Peyer's patch (tissue), 4 donors: ENCODE results near the gene SLC40A1. TPM values are rescaled to one million over a fixed set of nuclear protein-coding genes. Genes with fewer than 3 reads are reported as not detected.

Source experiments
- DNase-seq, 3 donors: peaks; one replicate each; pipeline ENCODE4 v3.0.0-alpha.2; 2017 to 2019
- H3K27ac ChIP-seq, 4 donors: fragments of 200-600 bp; sonication (generic); one replicate each; pipeline ENCODE4 v1.5.1; 2016 to 2019
- H3K27me3 ChIP-seq, 2 donors: fragments of 200-600 bp; sonication (generic); one replicate each; pipeline ENCODE4 v1.5.1; 2019
- H3K36me3 ChIP-seq, 3 donors: fragments of 200-600 bp; sonication (generic); one replicate each; pipeline ENCODE4 v1.5.1; 2016 to 2019
- H3K4me1 ChIP-seq, 4 donors: fragments of 200-600 bp; sonication (generic); one replicate each; pipeline ENCODE4 v1.5.1; 2016 to 2019
- H3K4me3 ChIP-seq, 4 donors: fragments of 200-600 bp; sonication (generic); 1 replicate in 3 of 4; 2 replicates in 1 of 4; pipeline ENCODE4 v1.5.1; 2016 to 2019; ENCODE audit warnings: mild to moderate bottlenecking in 1 of 4
- H3K9me3 ChIP-seq, 4 donors: fragments of 200-600 bp; sonication (generic); one replicate each; pipeline ENCODE4 v1.5.1; 2016 to 2019; ENCODE audit warnings: mild to moderate bottlenecking in 1 of 4
- POLR2A ChIP-seq, 2 donors: fragments of 450-650 bp; IDR thresholded peaks; one replicate each; pipeline ENCODE4 v1.5.1; 2017; ENCODE audit warnings: antibody characterized with exemption in 2 of 2, mild to moderate bottlenecking in 2 of 2, moderate library complexity in 2 of 2
- total RNA-seq, 4 donors: library from RNA; depleted of rRNA; stranded (reverse); fragments of >200 nt; gene quantifications; one replicate each; pipeline ENCODE4 v1.1.0, GENCODE V29; 2016
- TF ChIP-seq, protein P1 (sequence below), 6 experiments: fragments of 450-650 bp in 4 of 6; fragments of 200-600 bp in 2 of 6; sonication (generic) in 1 of 6; IDR thresholded peaks; one replicate each; pipeline ENCODE4 v1.5.1; 2017 to 2019; ENCODE audit warnings: antibody characterized with exemption in 6 of 6, mild to moderate bottlenecking in 3 of 6, moderate library complexity in 1 of 6

SLC40A1 gene
- total RNA-seq, 4 donors from 2014 or later, result 69.8 to 208 (median 149) TPM

DNA sequence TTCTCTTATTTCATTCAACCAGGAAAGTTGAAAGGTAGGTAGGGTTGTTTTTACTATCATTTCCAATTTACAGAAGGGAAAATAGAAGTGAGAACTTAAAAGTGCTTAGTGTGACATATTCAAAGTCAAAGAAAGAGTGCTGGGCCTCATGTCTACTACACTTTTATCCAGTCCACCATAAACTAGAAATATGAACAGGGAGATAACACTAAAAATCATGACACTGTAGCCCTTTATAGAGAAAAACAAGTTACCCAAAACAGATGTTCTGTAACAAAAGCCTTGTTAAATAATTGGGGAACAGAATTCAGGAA is 20.4 kb downstream of the SLC40A1 start:
- no peak overlapping the region for H3K4me3 ChIP-seq
- no peak for DNase-seq
- H3K9me3 ChIP-seq, result no peaks in the 10 kb centered on the region
- TF ChIP-seq POLR2A (IDR thresholded peaks at IDR 0.05), result no peak
- TF ChIP-seq, protein P1, sequence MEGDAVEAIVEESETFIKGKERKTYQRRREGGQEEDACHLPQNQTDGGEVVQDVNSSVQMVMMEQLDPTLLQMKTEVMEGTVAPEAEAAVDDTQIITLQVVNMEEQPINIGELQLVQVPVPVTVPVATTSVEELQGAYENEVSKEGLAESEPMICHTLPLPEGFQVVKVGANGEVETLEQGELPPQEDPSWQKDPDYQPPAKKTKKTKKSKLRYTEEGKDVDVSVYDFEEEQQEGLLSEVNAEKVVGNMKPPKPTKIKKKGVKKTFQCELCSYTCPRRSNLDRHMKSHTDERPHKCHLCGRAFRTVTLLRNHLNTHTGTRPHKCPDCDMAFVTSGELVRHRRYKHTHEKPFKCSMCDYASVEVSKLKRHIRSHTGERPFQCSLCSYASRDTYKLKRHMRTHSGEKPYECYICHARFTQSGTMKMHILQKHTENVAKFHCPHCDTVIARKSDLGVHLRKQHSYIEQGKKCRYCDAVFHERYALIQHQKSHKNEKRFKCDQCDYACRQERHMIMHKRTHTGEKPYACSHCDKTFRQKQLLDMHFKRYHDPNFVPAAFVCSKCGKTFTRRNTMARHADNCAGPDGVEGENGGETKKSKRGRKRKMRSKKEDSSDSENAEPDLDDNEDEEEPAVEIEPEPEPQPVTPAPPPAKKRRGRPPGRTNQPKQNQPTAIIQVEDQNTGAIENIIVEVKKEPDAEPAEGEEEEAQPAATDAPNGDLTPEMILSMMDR (IDR thresholded peaks at IDR 0.05), result no peak
- H3K4me1 ChIP-seq, result peaks cover 0 to 27% (median 3%) of the 10 kb centered on the region in 4 donors
- H3K27me3 ChIP-seq, result no peaks in the 10 kb centered on the region
- H3K36me3 ChIP-seq, result peaks cover 0 to 25% (median 0%) of the 10 kb centered on the region in 3 donors
- no peak overlapping the region for H3K27ac ChIP-seq

DNA sequence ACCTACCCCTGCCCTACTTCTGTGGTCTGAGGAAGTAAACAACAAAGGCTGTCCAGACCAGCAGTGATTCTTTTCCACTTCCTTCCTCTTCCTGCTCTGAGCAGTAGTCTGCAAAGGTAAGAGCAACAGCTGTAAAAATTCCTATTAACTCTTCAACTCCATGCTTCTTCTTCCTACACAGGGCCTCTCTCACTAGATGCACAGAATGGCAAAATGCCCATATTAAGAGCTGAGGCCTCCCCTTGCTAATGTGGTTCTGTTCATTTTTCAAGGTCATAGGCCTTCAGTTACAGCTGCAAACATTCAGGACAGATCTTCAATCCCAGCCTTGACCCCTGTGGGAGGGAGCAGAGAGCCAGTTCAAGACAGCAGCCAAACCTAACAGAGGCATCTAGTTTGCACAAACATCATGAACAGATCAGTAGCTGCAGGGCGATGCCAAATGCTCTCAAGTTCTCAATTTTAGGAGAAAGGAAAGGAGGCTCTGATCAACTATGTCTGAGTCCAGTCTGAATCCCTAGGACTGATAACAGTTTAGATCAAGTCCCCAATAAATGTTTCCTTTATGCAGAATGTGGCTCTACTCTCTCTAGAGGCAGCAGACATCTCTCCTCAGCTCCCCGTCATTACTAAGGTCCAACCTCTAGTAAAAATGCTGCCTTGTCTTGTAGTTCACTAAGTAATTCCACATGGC is 20.9 kb downstream of the SLC40A1 start:
- TF ChIP-seq POLR2A (IDR thresholded peaks at IDR 0.05), result no peak
- no peak for DNase-seq
- H3K4me3 ChIP-seq, result no peak overlapping the region
- no peaks in the 10 kb centered on the region for H3K9me3 ChIP-seq
- H3K27ac ChIP-seq, result no peak overlapping the region
- peaks cover 0 to 27% (median 3%) of the 10 kb centered on the region in 4 donors for H3K4me1 ChIP-seq
- peaks cover 0 to 20% (median 0%) of the 10 kb centered on the region in 3 donors for H3K36me3 ChIP-seq
- no peaks in the 10 kb centered on the region for H3K27me3 ChIP-seq

DNA sequence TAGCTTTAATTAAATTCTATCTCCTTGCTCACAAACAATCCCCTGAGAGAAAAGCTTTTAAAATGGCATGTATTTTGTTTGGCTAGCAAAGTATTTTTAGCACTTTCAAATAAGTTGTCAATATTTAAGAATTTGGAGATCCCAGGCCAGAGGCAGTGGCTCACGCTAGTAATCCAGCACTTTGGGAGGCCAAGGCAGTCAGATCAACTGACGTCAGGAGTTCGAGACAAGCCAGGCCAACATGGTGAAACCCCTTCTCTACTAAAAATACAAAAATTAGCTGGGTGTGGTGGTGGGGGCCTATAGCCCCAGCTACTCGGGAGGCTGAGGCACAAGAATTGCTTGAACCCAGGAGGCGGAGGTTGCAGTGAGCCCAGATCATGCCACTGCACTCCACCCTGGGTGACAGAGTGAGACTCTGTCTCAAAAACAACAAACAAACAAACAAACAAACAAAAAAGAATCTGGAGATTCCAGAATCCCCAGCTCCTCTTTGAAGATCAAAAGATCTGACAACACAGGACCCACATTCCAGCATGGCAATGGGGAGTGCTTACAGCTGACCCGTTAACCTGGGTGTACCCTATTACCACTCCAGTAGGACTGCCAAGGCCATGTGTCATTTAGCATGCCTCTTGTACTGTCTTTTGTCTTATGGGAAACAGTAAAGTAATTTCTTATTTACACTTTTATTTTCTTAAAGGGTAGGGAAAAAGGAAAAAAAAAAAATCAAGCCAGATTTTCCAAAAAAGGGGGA is 21.9 kb downstream of the SLC40A1 start:
- Histone ChIP-seq H3K27ac (no peak overlapping the region), H3K4me3 (no peak overlapping the region)
- TF ChIP-seq, protein P1 (IDR thresholded peaks at IDR 0.05), result no peak
- TF ChIP-seq POLR2A (IDR thresholded peaks at IDR 0.05), result no peak

DNA sequence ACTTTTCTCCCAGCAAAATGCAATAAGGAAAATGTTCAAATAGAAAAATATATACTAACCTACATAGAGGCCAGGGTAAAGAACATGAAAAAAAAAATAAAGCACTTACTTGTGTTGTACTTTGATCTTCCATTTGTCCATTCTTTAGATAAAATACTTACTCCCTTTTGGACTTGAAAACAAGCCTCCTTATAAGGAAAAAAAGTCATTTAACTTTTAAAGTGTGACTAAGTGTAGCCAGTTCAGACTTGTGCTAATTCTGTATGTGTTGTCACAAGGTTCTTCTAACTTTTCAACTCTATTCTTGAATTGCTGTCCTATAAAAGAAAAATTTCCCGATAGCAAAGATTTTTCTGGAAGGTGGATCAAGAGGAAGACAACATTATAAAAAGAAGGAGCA is 23.2 kb downstream of the SLC40A1 start:
- DNase-seq, result no peak
- TF ChIP-seq POLR2A (IDR thresholded peaks at IDR 0.05), result no peak
- TF ChIP-seq, protein P1 (IDR thresholded peaks at IDR 0.05), result no peak
- Histone ChIP-seq H3K27ac (peak overlapping the region in 1 of 4 donors; percentile 11), H3K4me1 (peaks cover 0 to 35% (median 3%) of the 10 kb centered on the region in 4 donors), H3K36me3 (peaks cover 0 to 8% (median 0%) of the 10 kb centered on the region in 3 donors), H3K27me3 (no peaks in the 10 kb centered on the region), H3K9me3 (no peaks in the 10 kb centered on the region), H3K4me3 (no peak overlapping the region)

More for the DNA sequence above, 21.9 kb downstream of the SLC40A1 start:
- Histone ChIP-seq H3K9me3 (no peaks in the 10 kb centered on the region), H3K4me1 (peaks cover 0 to 27% (median 3%) of the 10 kb centered on the region in 4 donors), H3K27me3 (no peaks in the 10 kb centered on the region), H3K36me3 (peaks cover 0 to 11% (median 0%) of the 10 kb centered on the region in 3 donors)
- DNase-seq, result no peak

DNA sequence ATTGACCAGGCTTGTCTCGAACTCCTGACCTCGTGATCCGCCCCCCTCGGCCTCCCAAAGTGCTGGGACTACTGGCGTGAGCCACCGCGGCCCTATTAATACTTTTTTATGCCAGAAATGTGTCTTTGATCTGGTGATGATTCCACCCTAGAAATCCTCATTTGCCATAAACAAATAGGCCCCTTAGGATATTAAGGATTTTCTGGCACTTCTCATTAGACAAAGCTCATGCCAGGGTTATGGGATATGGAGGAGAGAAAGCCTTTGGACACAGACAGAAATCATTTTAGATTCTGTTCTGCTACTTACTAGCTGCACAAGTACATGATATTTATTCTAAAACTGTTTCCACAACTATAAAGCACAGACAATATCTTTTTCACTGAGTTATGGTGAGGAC is 24.1 kb downstream of the SLC40A1 start:
- Histone ChIP-seq H3K27me3 (no peaks in the 10 kb centered on the region), H3K4me1 (peaks cover 0 to 44% (median 3%) of the 10 kb centered on the region in 4 donors), H3K4me3 (no peak overlapping the region), H3K27ac (no peak overlapping the region), H3K36me3 (peaks cover 0 to 8% (median 0%) of the 10 kb centered on the region in 3 donors), H3K9me3 (no peaks in the 10 kb centered on the region)
- no peak for DNase-seq
- TF ChIP-seq, protein P1 (IDR thresholded peaks at IDR 0.05), result no peak
- TF ChIP-seq POLR2A (IDR thresholded peaks at IDR 0.05), result no peak

DNA sequence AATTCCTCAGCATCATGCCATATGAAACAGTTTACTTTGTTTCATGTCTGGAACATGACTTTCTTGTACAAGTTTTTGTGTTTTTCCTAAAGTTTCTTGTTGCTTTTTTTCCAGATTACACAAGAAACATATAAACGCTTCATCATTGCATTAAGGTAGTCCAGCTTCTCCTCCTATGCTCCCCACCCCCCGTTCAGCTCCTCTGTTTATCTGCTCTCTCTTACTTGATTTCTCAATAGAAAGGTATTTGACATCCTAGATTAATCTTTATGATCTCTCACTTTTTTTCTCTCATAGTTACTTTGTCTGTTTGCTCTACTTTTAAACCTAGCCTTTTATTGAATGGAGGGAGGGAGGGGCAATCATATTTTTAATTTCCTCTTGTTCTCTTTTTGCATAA is 25.4 kb downstream of the SLC40A1 start:
- H3K27me3 ChIP-seq, result no peaks in the 10 kb centered on the region
- no peak overlapping the region for H3K27ac ChIP-seq
- no peak overlapping the region for H3K4me3 ChIP-seq
- H3K36me3 ChIP-seq, result no peaks in the 10 kb centered on the region
- TF ChIP-seq POLR2A (IDR thresholded peaks at IDR 0.05), result no peak
- TF ChIP-seq, protein P1 (IDR thresholded peaks at IDR 0.05), result no peak
- no peaks in the 10 kb centered on the region for H3K9me3 ChIP-seq
- DNase-seq, result no peak
- H3K4me1 ChIP-seq, result peaks cover 0 to 45% (median 3%) of the 10 kb centered on the region in 4 donors
